HAP-1 (cell line): ENCODE data around the gene TMEFF1.
A peak's percentile ranks its signal among the peaks of the same experiment; 100 is the strongest.
"Not testable (repeated sequence)": the region's sequence is repeated elsewhere in the genome, so short reads cannot be mapped to it uniquely, and the experiment has no call there.

Source experiments
- DNase-seq, 2 experiments: peaks; one replicate each; pipeline ENCODE4 v3.0.0-alpha.2; 2016 to 2020; ENCODE audit warnings: low spot score in 2 of 2
- H3K27me3 ChIP-seq: fragments of 250-450 bp; sonication (Bioruptor Pico); 2 replicates; pipeline ENCODE4 v1.5.1; 2020; ENCODE audit warnings: low read depth, mild to moderate bottlenecking, moderate library complexity
- H3K36me3 ChIP-seq: fragments of 250-450 bp; sonication (Bioruptor Pico); replicated peaks from 2 replicates; pipeline ENCODE4 v1.5.1; 2020; ENCODE audit warnings: mild to moderate bottlenecking
- H3K4me1 ChIP-seq: fragments of 250-450 bp; sonication (Bioruptor Pico); 2 replicates; pipeline ENCODE4 v1.5.1; 2020; ENCODE audit warnings: mild to moderate bottlenecking
- H3K4me3 ChIP-seq: fragments of 250-450 bp; sonication (Bioruptor Pico); 2 replicates; pipeline ENCODE4 v1.5.1; 2020; ENCODE audit warnings: mild to moderate bottlenecking, moderate library complexity
- H3K9me3 ChIP-seq: fragments of 250-450 bp; sonication (Bioruptor Pico); 2 replicates; pipeline ENCODE4 v1.5.1; 2020; ENCODE audit warnings: mild to moderate bottlenecking, moderate library complexity
- in situ Hi-C: fragments of 300-500 bp; cut with MboI; formaldehyde crosslinking; loops from 3 replicates; pipeline ENCODE4 v1.14.3; 2020; ENCODE audit warnings: low sequenced_read_pairs, inconsistent platforms, mixed read lengths

The TMEFF1 gene

GRCh38 chr9:100527180-100527794 is 54.3 kb downstream of the TMEFF1 start:
- H3K4me3 ChIP-seq, H3K4me1 ChIP-seq, H3K27me3 ChIP-seq, H3K9me3 ChIP-seq, in situ Hi-C loops, H3K36me3 ChIP-seq, DNase-seq: not testable (repeated sequence)

DNA sequence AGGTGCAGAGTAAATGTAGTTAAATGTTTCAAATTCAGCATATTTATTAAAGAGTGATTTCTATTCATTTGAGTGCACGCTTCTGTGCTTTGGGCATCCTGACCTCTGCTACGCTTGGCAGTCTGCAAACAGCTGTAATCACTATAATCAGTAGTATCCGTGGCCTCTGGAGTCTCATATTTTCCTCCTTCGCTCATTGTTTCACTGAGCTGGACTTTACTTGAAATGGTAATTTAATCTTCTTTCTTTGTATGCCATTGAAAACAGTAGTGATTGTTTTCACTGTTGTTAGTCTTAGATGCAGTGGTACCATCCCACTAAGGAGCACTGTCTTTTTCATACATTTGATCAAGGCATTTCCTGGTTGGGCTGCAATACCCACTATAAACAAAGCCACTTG is 61.5 kb downstream of the TMEFF1 start:
- H3K4me3 ChIP-seq: no peak overlapping the region
- no peaks in the 10 kb centered on the region for H3K36me3 ChIP-seq
- in situ Hi-C loops: no loop called here
- peak; percentile 30 to 70 for DNase-seq
- H3K4me1 ChIP-seq: peaks cover 10% of the 10 kb centered on the region
- no peaks in the 10 kb centered on the region for H3K27me3 ChIP-seq
- H3K9me3 ChIP-seq: no peaks in the 10 kb centered on the region

- H3K36me3 ChIP-seq: no peaks in the 10 kb centered on the region; the same call in none of the 2 replicates
- H3K27me3 ChIP-seq: no peaks in the 10 kb centered on the region
- DNase-seq: no peak
- in situ Hi-C loops: no loop called here
- no peak overlapping the region for H3K4me3 ChIP-seq
- no peaks in the 10 kb centered on the region for H3K4me1 ChIP-seq
- H3K9me3 ChIP-seq: peaks cover 6% of the 10 kb centered on the region; the same call in 1 of the 2 replicates
These were observed 67.4 kb downstream of the TMEFF1 start for GRCh38 chr9:100540327-100540726.

DNA sequence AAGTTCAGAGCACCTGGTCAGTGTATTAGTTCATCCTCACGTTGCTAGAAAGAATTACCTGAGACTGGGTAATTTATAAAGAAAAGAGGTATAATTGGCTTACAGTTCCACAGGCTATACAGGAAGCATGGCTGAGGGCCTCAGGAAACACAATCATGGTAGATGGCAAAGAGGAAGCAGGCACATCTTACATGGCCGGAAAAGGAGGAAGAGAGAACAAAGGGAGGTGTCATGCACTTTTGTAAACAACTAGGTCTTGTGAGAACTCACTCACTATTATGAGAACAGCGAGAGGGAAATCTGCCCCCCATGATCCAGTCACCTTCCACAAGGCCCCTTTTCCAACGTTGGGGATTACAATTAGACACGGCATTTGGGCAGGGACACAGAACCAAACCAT is 76.1 kb downstream of the TMEFF1 start:
- in situ Hi-C loops: no loop called here
- no peaks in the 10 kb centered on the region for H3K27me3 ChIP-seq
- peaks cover 6% of the 10 kb centered on the region; the same call in 1 of the 2 replicates for H3K9me3 ChIP-seq
- H3K4me1 ChIP-seq: no peaks in the 10 kb centered on the region
- H3K4me3 ChIP-seq: no peak overlapping the region
- no peak for DNase-seq
- no peaks in the 10 kb centered on the region; the same call in 1 of the 2 replicates for H3K36me3 ChIP-seq

- Histone ChIP-seq H3K27me3 (no peaks in the 10 kb centered on the region), H3K4me3 (no peak overlapping the region), H3K4me1 (no peaks in the 10 kb centered on the region), H3K36me3 (peaks cover 3% of the 10 kb centered on the region; the same call in 1 of the 2 replicates), H3K9me3 (no peaks in the 10 kb centered on the region)
- DNase-seq: no peak
- in situ Hi-C loops: no loop called here
These were observed 82.0 kb downstream of the TMEFF1 start for GRCh38 chr9:100554935-100555401.

DNA sequence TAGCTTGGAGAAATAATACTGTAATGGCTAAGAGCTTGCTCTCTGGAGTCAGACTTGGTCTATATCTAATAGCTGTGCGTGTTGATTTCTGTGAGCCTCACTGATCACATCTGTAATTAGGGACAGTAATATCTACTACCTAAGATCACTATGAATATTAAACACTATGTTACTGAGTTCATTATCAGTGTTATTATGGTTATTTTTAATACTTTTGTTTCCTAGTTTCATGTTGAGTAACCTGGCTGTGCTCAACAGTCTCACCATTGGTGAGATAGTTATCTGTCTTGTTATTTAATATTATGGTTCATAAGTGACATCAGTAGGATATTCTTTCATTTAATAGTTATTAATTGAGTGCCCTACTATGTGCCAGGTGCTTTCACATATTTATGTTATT is 82.5 kb downstream of the TMEFF1 start:
- in situ Hi-C loops: no loop called here
- Histone ChIP-seq H3K36me3 (peaks cover 3% of the 10 kb centered on the region; the same call in 1 of the 2 replicates), H3K27me3 (no peaks in the 10 kb centered on the region), H3K4me1 (no peaks in the 10 kb centered on the region), H3K9me3 (no peaks in the 10 kb centered on the region), H3K4me3 (no peak overlapping the region)
- no peak for DNase-seq

DNA sequence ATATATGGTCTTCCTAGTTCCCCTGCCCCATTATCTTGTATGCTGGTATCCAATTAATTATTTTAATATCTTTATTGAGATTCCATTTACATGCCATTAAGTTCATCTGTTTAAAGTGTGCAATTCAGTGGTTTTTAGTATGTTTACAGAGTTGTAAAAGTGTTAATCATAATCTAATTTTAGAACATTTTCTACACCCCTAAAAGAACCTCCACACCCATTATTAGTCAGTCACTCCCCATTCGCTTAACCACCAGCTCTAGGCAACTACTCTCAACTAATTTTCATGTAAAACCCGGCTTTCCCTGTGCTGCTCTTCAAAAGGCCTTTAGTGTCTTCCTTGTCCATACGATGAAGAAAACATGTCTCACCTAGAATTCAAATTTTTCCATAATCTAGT is 84.1 kb downstream of the TMEFF1 start:
- H3K36me3 ChIP-seq: peaks cover 7% of the 10 kb centered on the region
- H3K9me3 ChIP-seq: no peaks in the 10 kb centered on the region
- no peak for DNase-seq
- H3K4me3 ChIP-seq: no peak overlapping the region
- no peaks in the 10 kb centered on the region for H3K4me1 ChIP-seq
- in situ Hi-C loops: no loop called here
- no peaks in the 10 kb centered on the region for H3K27me3 ChIP-seq

DNA sequence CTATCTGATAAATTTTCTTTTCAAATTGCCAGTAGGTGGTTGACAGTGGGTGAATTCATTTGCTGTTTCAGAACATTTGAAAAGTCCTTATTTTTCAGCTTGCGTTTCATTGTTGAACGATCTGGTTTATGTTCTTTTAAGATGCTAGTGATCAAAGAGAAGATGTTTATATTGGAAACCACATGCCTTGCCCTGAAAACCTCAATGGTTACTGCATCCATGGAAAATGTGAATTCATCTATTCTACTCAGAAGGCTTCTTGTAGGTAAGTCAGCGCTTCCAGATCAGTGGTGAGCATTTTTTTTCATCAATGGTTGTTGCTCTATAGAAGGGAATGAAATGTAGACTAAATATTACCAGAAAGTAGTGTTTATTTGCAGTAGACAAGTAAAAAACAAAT is 88.3 kb downstream of the TMEFF1 start:
- Histone ChIP-seq H3K9me3 (no peaks in the 10 kb centered on the region), H3K4me3 (no peak overlapping the region), H3K4me1 (no peaks in the 10 kb centered on the region), H3K27me3 (no peaks in the 10 kb centered on the region), H3K36me3 (peaks cover 7% of the 10 kb centered on the region)
- in situ Hi-C loops: no loop called here
- no peak for DNase-seq

DNA sequence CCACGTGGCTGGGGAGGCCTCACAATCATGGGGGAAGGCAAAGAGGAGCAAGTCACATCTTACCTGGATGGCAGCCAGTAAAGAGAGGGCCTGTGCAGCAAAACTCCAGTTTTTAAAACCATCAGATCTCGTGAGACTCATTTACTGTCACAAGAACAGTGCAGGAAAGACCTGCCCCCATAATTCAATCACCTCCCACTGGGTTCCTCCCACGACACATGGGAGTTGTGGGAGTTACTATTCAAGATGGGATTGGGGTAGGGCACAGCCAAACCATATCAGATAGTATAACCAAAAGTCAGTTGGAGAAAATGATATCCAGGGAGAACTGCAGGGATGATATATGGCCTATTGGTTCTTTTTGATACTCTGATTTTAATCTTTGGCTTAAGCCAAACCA is 94.9 kb downstream of the TMEFF1 start:
- in situ Hi-C loops: no loop called here
- Histone ChIP-seq H3K27me3 (no peaks in the 10 kb centered on the region), H3K4me1 (no peaks in the 10 kb centered on the region), H3K4me3 (no peak overlapping the region), H3K9me3 (no peaks in the 10 kb centered on the region), H3K36me3 (no peaks in the 10 kb centered on the region; the same call in 1 of the 2 replicates)
- no peak for DNase-seq

DNA sequence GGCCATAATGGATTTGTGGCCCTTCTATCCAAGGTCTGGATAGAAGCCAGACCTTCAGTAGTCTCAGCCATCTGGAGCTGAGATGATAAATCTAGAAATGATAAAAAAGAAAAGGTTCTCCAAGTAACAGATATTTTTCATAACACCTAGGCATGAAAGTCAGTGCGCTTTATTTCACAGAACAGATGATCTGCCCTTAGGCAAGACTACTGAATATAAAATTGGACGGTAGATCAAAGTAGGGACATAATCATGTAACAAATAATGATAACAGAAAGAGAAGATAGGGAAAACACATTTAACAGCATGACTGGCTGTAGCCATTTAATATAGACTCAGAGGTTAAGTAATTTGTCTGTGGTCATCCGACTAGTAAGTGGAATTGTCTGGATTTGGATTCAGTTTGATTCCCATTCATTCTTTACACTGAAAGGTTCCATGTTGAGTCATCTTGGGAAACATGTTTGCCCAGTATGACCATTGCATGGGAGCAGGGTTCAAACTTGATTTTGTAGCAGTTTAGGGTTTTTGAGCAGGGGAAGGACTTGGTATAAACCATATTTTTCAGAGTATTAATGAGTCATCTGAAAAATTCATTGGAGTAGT is 100.8 kb downstream of the TMEFF1 start:
- H3K9me3 ChIP-seq: no peaks in the 10 kb centered on the region
- no peaks in the 10 kb centered on the region; the same call in 1 of the 2 replicates for H3K36me3 ChIP-seq
- no peak for DNase-seq
- no peak overlapping the region for H3K4me3 ChIP-seq
- no peaks in the 10 kb centered on the region for H3K27me3 ChIP-seq
- in situ Hi-C loops: no loop called here
- no peaks in the 10 kb centered on the region for H3K4me1 ChIP-seq

- in situ Hi-C loops: loop anchor here (25.0 kb wide), 2 partner anchors 238 to 1388 kb away; no protein-coding TSS in a partner anchor
- Histone ChIP-seq H3K4me1 (no peaks in the 10 kb centered on the region), H3K9me3 (no peaks in the 10 kb centered on the region), H3K4me3 (no peak overlapping the region), H3K36me3 (no peaks in the 10 kb centered on the region; the same call in 1 of the 2 replicates), H3K27me3 (no peaks in the 10 kb centered on the region)
- no peak for DNase-seq
These were observed 102.1 kb downstream of the TMEFF1 start for GRCh38 chr9:100575006-100575405.

- in situ Hi-C loops: loop anchor here (25.0 kb wide), 2 partner anchors 239 to 1389 kb away; no protein-coding TSS in a partner anchor
- Histone ChIP-seq H3K27me3 (no peaks in the 10 kb centered on the region), H3K9me3 (no peaks in the 10 kb centered on the region), H3K36me3 (no peaks in the 10 kb centered on the region; the same call in 1 of the 2 replicates), H3K4me3 (no peak overlapping the region), H3K4me1 (no peaks in the 10 kb centered on the region)
- no peak for DNase-seq
These were observed 102.9 kb downstream of the TMEFF1 start for GRCh38 chr9:100575765-100576386.

DNA sequence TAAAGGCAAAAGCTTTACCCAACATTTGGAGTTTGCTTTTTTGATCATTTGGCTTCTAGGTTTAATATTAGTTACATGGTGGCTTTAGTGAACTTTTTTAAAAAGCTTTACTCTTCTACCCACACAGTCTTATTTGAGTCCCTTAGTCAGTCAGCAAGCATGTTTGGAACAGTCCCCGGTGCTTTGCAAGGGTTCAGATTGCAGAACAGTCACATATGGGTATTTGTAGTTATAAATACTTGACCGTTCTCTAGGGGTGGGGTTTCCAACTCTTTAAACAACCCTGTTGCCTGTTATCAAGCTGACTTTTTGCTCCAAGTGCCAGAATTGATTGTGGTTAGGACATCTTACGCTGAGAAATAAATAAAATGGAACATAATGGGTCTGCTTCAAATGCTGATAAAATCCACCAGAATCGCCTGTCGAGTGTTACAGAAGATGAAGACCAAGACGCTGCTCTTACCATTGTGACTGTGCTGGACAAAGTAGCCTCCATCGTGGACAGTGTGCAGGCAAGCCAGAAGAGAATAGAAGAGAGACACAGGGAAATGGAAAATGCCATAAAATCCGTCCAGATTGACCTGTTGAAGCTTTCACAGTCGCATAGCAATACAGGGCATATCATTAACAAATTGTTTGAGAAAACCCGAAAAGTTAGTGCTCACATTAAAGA is 105.0 kb downstream of the TMEFF1 start, which contains the start of gene CAVIN4:
CAVIN4 (plus strand) TSS at position 304 of the 673 bp plus-strand sequence; CDS start at position 369, 65 bp downstream.
- Histone ChIP-seq H3K27me3 (no peaks in the 10 kb centered on the region), H3K36me3 (no peaks in the 10 kb centered on the region; the same call in 1 of the 2 replicates), H3K4me3 (no peak within 1 kb of the TSS), H3K9me3 (no peaks in the 10 kb centered on the region), H3K4me1 (no peaks in the 10 kb centered on the region)
- DNase-seq: no peak
- in situ Hi-C loops: loop anchor here (25.0 kb wide), 2 partner anchors 241 to 1391 kb away; no protein-coding TSS in a partner anchor
